Measurements from ENCODE around the gene CDKAL1.
A peak's percentile ranks its signal among the peaks of the same experiment; 100 is the strongest.
"Not testable (repeated sequence)": the region's sequence is repeated elsewhere in the genome, so short reads cannot be mapped to it uniquely, and the experiment has no call there.

CDKAL1 gene

GRCh38 chr6:21159465-21159864, 625.2 kb downstream of the CDKAL1 start:
- DNase-seq: no peak

- no peak for DNase-seq
Measured at GRCh38 chr6:21161707-21162106, 627.5 kb downstream of the CDKAL1 start.

- no peak for DNase-seq
Measured at GRCh38 chr6:21163110-21163837, 629.0 kb downstream of the CDKAL1 start.

- DNase-seq: no peak
Measured at GRCh38 chr6:21163838-21164180, 629.6 kb downstream of the CDKAL1 start.

- DNase-seq: no peak
Measured at GRCh38 chr6:21164768-21165326, 630.6 kb downstream of the CDKAL1 start.

GRCh38 chr6:21166754-21167153, 632.5 kb downstream of the CDKAL1 start:
- no peak for DNase-seq

- no peak for DNase-seq
Measured at GRCh38 chr6:21167790-21168189, 633.5 kb downstream of the CDKAL1 start.

- no peak for DNase-seq
Measured at GRCh38 chr6:21171801-21172200, 637.5 kb downstream of the CDKAL1 start.

- DNase-seq: no peak
Measured at GRCh38 chr6:21173031-21173430, 638.8 kb downstream of the CDKAL1 start.

- DNase-seq: no peak
Measured at GRCh38 chr6:21173678-21174077, 639.4 kb downstream of the CDKAL1 start.

- DNase-seq: no peak
Measured at GRCh38 chr6:21176197-21176596, 641.9 kb downstream of the CDKAL1 start.

- no peak for DNase-seq
Measured at GRCh38 chr6:21180155-21180554, 645.9 kb downstream of the CDKAL1 start.

- DNase-seq: no peak
Measured at GRCh38 chr6:21180800-21181337, 646.6 kb downstream of the CDKAL1 start.

GRCh38 chr6:21181866-21182265, 647.6 kb downstream of the CDKAL1 start:
- DNase-seq: no peak

- DNase-seq: no peak
Measured at GRCh38 chr6:21182589-21182988, 648.3 kb downstream of the CDKAL1 start.

GRCh38 chr6:21185861-21186478, 651.7 kb downstream of the CDKAL1 start:
- DNase-seq: peak; percentile 27

GRCh38 chr6:21186479-21187055, 652.3 kb downstream of the CDKAL1 start:
- no peak for DNase-seq

GRCh38 chr6:21187485-21187884, 653.2 kb downstream of the CDKAL1 start:
- DNase-seq: no peak

GRCh38 chr6:21188505-21189223, 654.4 kb downstream of the CDKAL1 start:
- DNase-seq: peak; percentile 24

GRCh38 chr6:21189759-21190158, 655.5 kb downstream of the CDKAL1 start:
- DNase-seq: no peak

- DNase-seq: no peak
Measured at GRCh38 chr6:21190701-21191100, 656.4 kb downstream of the CDKAL1 start.

GRCh38 chr6:21193790-21194475, 659.7 kb downstream of the CDKAL1 start:
- DNase-seq: no peak

GRCh38 chr6:21195301-21195700, 661.0 kb downstream of the CDKAL1 start:
- not testable (repeated sequence) for DNase-seq

Data from NCI-H774 (cell line).